NCI-H2227 treated with DMSO at 0.1 percent for 48 hours (cell line): ENCODE data around the gene ARAP3.
"Not testable (repeated sequence)": the region's sequence is repeated elsewhere in the genome, so short reads cannot be mapped to it uniquely, and the experiment has no call there.

Experiments
- DNase-seq: peaks from one replicate; lab custom pipeline; 2025; lab: John Stamatoyannopoulos, UW

ARAP3 gene

DNA sequence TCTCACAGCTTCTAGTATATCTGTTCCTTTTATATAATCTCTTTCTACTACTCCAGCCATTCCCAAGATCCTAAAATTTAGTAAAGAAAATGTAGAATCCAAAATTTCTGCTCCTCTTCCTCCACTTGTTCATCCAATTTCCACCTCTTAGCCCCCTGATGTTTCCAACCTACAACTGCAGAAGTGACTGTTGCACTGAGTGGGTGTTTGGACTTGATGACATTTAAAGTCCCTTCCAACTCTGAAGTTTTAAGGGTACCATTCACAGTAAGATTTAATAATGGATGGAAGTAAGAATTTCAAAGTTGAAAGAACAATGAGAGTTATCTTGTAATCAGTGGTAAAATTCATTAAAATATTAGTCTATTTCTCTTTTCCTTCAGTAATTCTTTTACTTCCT lies 68.7 kb downstream of the ARAP3 start:
- DNase-seq: no peak

DNA sequence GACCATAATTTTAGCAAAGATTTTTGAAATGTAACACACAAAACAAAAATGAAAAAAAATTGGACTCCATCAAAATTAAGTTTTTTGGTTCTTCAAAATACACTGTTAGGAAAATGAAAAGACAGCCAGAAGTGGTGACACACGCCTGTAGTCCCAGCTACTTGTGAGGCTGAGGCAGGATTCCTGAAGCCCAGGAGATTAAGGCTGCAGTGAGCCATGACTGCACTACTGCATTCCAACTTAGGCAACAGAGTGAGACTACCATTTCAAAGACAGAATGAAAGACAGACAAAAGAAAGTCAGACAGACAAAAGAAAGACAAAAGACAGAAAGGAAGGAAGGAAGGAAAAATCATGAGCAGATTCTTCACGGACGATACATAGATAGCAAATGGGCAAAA lies 70.7 kb downstream of the ARAP3 start:
- DNase-seq: no peak

DNA sequence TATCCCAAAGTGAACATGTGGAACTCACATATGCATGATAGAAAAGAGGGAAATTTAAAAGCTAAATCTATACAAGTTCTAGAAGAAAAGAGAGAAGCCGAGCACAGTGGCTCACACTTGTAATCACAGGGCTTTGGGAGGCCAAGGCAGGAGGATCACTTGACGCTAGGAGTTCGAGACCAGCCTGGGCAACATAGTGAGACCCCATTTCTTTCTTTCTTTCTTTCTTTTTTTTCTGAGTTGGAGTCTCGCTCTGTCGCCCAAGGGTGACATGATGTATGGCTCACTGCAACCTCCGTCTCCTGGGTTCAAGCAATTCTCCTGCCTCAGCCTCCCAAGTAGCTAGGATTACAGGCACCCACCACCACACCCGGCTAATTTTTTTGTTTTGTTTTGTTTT lies 72.1 kb downstream of the ARAP3 start:
- DNase-seq: not testable (repeated sequence)

DNA sequence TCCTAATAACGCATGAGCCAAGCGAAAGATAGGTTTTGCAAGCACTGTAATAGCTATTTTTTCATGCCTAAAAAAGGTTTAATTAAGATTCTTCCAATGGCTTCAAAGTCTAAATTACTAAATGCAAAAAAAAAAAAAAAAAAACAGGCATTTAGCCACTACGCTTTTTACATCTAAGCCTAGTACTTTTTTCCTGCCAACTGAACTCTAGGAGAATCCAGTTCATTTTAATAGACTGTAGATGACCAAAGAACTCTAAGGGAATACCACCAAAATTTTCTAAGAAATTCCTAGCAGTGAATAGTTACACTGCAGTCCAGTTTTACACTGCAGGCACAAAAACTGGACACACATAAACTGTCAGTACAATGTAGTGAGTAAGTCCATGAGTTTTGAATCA lies 73.0 kb downstream of the ARAP3 start:
- DNase-seq: no peak

DNA sequence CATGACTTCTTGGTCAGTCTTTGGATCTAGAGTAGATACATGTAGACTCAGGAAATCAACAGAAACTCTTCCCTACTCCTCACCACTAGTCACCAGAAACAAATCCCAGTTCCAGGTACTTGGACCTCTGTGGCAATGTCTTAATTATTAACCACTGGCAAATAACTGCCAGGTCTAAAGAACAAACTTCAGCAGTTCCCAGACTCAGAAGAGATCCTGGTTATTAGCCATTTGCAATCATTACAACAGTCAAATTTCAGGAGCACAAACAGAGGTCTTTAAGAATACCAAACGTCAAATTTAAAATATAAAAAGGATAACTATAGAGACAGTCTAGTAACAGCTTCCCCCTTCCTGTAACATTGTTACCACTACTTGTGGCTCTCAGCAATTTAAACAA lies 73.5 kb downstream of the ARAP3 start:
- no peak for DNase-seq

DNA sequence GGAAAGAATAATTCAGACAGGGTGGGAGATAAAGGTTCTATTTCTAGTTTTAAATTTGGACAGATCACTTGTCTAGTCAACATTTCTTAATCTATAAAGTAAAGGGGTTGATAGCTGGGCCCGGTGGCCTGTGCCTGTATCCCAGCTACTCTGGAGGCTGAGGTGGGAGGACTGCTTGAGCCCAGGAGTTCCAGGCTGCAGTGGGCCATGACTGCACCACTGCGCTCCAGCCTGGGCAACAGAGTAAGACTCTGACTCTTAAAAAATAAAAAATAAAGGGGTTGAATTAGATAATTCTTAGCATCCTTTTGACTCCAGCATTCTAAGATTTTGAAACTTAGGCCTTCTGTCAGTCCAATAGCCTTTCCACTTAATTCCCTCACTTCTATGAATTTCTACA lies 74.0 kb downstream of the ARAP3 start:
- no peak for DNase-seq

DNA sequence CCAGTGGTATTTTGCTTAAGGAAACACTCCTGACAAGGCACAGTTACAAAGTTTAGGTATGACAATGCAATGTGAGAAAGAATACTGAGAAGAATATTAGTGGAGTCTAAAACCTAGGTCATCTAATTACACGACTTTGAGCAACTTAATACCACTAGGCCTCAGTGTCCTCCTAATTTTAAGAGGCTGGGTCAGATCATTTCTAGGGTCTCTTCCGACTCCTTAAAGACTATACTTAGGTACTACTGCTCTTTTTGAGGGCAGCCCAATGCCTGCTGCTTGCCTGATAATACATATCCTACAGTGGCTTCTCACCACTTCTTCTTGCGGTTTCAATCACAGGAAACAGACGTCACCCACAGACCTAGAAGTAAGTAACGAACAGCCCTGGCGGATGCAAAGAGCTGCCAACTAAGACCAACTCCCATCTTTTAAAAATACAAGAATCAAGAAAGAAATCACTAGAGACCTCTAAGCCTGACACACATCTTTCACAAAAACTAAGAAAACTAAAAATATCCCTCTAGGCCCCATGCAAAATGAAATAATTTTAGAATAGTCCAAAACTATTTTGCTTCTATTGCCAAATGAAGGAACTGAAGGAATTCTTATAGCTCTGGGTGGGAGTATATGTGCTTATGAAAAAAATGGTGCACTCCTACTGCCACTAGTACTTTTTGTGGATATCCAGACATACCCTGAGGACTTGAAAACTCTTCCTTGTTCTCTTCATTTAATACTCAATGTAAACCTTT lies 76.3 kb downstream of the ARAP3 start:
- DNase-seq: no peak

DNA sequence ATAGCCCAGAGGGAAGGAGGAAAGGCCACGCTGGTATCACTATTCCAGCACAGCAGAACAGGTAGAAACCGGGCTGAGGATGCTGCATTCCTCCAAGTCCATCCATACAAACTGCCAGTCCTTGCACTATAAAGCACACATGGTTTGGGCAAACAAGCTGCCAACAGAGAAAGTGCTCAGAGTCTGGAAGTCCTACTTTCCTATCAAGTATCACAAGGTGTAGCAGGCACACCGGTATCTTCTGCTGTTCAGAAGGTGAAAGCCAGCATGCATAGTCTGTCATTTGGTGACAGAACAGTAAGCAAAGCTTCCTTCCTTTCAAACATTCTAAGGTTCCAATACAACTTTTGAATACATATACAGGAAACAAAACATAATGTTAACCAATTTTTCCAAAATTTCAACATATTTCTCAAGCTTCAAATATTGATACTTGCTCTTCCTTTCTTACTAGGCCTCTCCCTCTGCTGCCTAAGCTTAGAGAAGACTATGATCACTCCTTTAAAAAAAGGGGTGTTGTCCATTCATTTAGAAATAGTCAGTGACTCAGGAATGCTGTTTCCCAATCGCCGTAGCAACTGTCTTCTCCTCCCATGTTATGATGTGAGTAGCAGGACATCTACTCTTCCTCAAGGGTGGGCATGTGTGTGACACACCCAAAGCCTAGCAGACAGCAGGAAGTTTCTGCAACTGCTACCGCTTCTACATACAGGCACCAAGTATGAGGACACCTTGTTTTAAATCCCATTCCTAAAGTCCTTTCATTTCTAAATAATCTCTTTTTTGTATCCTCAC lies 77.9 kb downstream of the ARAP3 start:
- DNase-seq: no peak
